ENCODE results near the gene TMEM18.

DNA sequence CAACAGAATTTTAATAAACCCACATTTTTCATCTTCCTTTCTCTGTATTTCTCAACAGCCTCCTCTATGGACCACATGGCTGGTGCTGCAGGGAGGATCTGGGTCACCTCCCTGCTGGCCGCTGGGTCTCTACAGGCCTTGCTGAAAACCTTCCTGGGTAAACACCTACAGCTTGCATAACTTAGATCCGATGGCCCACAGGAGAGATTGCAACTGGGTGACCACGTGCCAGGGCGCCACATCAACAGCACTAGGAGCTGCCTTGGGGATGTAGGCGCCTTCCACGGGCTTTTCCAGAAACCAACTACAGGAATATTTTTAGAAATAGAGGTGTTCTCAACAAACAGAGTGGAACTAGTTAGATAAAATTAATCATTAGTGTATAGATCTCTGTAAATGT is 19.4 kb downstream of the TMEM18 start:
- TF ChIP-seq, protein P1, sequence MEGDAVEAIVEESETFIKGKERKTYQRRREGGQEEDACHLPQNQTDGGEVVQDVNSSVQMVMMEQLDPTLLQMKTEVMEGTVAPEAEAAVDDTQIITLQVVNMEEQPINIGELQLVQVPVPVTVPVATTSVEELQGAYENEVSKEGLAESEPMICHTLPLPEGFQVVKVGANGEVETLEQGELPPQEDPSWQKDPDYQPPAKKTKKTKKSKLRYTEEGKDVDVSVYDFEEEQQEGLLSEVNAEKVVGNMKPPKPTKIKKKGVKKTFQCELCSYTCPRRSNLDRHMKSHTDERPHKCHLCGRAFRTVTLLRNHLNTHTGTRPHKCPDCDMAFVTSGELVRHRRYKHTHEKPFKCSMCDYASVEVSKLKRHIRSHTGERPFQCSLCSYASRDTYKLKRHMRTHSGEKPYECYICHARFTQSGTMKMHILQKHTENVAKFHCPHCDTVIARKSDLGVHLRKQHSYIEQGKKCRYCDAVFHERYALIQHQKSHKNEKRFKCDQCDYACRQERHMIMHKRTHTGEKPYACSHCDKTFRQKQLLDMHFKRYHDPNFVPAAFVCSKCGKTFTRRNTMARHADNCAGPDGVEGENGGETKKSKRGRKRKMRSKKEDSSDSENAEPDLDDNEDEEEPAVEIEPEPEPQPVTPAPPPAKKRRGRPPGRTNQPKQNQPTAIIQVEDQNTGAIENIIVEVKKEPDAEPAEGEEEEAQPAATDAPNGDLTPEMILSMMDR (IDR thresholded peaks at IDR 0.05), result no peak
- no peak for TF ChIP-seq REST (IDR thresholded peaks at IDR 0.05; ENCODE audit: low read depth, low read length)
- no peak for TF ChIP-seq MAX (IDR thresholded peaks at IDR 0.05; ENCODE audit: low read depth)

Data from SK-N-SH (cell line).